Measurements from ENCODE around the gene PDE7B.

DNA sequence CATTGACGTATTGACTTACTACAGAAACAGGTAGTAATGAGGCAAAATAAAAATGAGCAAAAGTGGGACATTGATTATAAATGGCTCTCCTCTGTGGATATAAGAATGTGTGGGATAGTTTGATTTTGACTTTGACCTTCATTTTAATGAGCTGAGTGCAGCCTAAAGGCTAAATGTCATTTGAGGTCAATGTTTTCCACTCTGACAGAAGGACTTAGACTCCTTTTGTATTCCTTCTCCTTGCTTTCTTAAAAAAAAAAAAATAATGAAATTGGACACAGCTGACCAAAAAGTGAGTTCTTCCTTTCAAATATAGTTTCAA, 330.0 kb downstream of the PDE7B start:
- TF ChIP-seq EP300 (IDR thresholded peaks at IDR 0.05), result no peak
- TF ChIP-seq POLR2AphosphoS5 (IDR thresholded peaks at IDR 0.05), result no peak
- TF ChIP-seq, protein P1, sequence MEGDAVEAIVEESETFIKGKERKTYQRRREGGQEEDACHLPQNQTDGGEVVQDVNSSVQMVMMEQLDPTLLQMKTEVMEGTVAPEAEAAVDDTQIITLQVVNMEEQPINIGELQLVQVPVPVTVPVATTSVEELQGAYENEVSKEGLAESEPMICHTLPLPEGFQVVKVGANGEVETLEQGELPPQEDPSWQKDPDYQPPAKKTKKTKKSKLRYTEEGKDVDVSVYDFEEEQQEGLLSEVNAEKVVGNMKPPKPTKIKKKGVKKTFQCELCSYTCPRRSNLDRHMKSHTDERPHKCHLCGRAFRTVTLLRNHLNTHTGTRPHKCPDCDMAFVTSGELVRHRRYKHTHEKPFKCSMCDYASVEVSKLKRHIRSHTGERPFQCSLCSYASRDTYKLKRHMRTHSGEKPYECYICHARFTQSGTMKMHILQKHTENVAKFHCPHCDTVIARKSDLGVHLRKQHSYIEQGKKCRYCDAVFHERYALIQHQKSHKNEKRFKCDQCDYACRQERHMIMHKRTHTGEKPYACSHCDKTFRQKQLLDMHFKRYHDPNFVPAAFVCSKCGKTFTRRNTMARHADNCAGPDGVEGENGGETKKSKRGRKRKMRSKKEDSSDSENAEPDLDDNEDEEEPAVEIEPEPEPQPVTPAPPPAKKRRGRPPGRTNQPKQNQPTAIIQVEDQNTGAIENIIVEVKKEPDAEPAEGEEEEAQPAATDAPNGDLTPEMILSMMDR (IDR thresholded peaks at IDR 0.05), result no peak
